ENCODE data around the gene PPT2. TPM values are rescaled to one million over a fixed set of nuclear protein-coding genes. Genes with fewer than 3 reads are reported as not detected.

Gene PPT2
- total and polyA plus RNA-seq, 2 experiments from 2014 or later, result 50.2 to 147 TPM

DNA sequence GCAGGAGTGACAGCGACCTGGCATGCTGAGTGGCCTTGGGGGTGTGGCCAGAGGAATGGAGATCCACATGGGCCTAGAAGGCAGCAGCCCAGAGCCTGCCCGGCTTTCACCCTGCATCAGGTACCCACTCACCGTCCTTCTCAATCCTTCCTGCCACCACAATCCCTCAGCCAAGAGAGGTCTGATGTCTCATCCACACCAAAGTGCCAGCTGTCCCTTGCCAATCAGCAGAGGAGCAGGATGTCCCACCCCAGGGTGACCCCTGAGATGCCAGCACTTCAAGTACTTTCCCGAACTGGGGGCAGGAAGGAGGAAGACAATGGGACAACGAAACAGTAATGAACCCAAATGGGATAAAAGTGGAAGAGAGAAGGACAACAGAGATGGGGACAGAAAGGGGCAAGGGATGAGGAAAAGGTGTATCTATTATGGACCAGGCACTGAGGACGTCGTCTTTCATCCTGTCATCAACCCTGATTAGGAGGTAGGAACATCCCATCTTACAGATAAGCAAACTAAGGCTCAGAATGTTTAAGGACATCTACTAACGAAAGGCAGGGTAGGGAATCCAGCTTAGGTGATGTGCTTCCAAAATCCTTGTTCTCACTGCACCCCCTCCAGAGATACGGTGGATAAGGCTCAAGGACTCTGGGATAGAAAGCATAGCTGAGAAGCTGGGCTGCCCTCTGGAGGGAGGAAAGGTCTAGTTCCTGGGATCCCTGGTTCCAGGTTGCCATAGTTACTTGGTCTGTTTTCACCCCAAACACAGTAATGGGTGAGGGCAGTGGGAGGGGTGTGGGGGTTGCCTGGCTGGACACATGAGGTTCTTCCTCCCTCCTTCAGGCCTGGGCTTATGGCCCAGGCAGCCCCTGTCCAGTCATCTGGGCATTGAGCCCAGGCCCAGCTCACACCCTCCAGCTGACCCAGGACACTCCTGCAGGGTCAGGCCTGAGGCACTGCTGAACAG is 40.3 kb upstream of the PPT2 start:
- H3K27me3 ChIP-seq, result no peaks in the 10 kb centered on the region
- no peak overlapping the region for H3K4me3 ChIP-seq
- DNase-seq (ENCODE audit: low read depth in 1 of 2, low spot score in 1 of 2), result peak in 1 of 2 donors; percentile 98
- peaks cover 24% of the 10 kb centered on the region for H3K36me3 ChIP-seq
- H3K27ac ChIP-seq, result no peak overlapping the region
- H3K9me3 ChIP-seq (ENCODE audit: low read depth), result no peaks in the 10 kb centered on the region
- no peaks in the 10 kb centered on the region for H3K4me1 ChIP-seq (ENCODE audit: low read depth)
- TF ChIP-seq, protein P1, sequence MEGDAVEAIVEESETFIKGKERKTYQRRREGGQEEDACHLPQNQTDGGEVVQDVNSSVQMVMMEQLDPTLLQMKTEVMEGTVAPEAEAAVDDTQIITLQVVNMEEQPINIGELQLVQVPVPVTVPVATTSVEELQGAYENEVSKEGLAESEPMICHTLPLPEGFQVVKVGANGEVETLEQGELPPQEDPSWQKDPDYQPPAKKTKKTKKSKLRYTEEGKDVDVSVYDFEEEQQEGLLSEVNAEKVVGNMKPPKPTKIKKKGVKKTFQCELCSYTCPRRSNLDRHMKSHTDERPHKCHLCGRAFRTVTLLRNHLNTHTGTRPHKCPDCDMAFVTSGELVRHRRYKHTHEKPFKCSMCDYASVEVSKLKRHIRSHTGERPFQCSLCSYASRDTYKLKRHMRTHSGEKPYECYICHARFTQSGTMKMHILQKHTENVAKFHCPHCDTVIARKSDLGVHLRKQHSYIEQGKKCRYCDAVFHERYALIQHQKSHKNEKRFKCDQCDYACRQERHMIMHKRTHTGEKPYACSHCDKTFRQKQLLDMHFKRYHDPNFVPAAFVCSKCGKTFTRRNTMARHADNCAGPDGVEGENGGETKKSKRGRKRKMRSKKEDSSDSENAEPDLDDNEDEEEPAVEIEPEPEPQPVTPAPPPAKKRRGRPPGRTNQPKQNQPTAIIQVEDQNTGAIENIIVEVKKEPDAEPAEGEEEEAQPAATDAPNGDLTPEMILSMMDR (IDR thresholded peaks at IDR 0.05; ENCODE audit: low read depth, low read length), result peak; percentile 69

DNA sequence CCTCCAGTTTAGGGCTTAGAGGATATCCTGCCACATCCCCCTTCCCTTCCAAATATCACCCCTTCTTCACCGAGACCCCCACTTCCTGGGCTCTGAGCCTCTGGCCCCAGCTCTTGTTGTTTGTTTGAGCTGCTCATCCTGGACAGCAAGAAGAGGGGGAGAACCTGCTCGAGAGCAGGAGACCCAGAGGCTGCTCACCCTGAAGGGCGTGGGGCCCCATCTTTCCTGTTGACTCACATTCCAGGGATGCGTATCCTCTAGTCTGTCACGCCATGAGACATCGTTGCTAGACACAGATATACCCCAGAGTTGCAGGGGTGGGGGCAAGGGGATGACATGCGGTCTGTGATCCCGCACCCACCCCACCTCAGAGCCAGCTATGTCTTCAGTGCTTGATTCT is 39.1 kb upstream of the PPT2 start:
- no peaks in the 10 kb centered on the region for H3K27me3 ChIP-seq
- no peak overlapping the region for H3K27ac ChIP-seq
- H3K36me3 ChIP-seq, result peaks cover 24% of the 10 kb centered on the region
- TF ChIP-seq, protein P1 (IDR thresholded peaks at IDR 0.05; ENCODE audit: low read depth, low read length), result no peak
- no peaks in the 10 kb centered on the region for H3K9me3 ChIP-seq (ENCODE audit: low read depth)
- H3K4me3 ChIP-seq, result no peak overlapping the region
- DNase-seq (ENCODE audit: low read depth in 1 of 2, low spot score in 1 of 2), result no peak
- H3K4me1 ChIP-seq (ENCODE audit: low read depth), result no peaks in the 10 kb centered on the region

DNA sequence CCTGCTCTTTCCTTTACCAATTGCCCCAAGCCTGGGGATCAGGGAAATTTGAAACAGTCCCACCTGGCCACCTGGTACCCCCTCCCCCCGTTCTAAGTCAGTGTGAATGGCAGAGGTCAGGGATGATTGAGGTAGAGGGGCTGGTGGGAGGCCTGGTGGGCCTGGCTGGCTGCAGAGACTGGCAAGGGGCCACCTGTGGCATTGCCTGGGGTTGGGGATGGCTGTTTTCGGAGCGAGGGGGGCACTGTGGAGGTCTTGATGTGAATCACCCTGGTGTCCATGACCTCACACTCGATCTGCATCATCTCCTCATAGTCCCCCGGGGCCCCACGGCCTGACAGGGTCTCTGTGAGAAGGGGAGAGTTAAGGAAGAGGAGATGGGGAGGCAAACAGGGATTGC is 38.3 kb upstream of the PPT2 start:
- Histone ChIP-seq H3K27me3 (no peaks in the 10 kb centered on the region), H3K4me3 (no peak overlapping the region), H3K27ac (no peak overlapping the region), H3K9me3 (ENCODE audit: low read depth) (no peaks in the 10 kb centered on the region), H3K36me3 (peaks cover 26% of the 10 kb centered on the region), H3K4me1 (ENCODE audit: low read depth) (no peaks in the 10 kb centered on the region)
- TF ChIP-seq, protein P1 (IDR thresholded peaks at IDR 0.05; ENCODE audit: low read depth, low read length), result no peak
- DNase-seq (ENCODE audit: low read depth in 1 of 2, low spot score in 1 of 2), result no peak

DNA sequence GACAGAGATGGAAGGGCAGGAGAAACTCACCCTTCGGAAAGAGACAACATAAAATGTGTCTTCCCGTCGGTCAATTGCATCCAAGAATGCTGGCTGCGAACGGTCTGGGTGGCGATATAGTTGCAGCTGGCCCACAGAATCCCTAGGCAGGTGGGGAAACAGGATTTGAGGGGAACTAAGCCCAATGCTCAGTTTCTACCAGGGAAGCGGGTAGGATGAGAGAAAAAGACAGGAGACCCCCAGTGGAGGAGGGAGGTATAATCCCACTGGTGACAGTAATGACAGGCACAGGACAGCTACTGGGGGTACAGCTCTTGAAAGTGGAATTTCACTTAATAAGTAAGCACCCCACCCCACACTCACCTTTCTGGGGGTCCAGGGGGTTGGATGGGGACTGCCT is 37.3 kb upstream of the PPT2 start:
- Histone ChIP-seq H3K36me3 (peaks cover 31% of the 10 kb centered on the region), H3K27me3 (no peaks in the 10 kb centered on the region), H3K27ac (no peak overlapping the region), H3K4me3 (no peak overlapping the region), H3K4me1 (ENCODE audit: low read depth) (no peaks in the 10 kb centered on the region), H3K9me3 (ENCODE audit: low read depth) (no peaks in the 10 kb centered on the region)
- TF ChIP-seq, protein P1 (IDR thresholded peaks at IDR 0.05; ENCODE audit: low read depth, low read length), result peak; percentile 44
- DNase-seq (ENCODE audit: low read depth in 1 of 2, low spot score in 1 of 2), result peak in 1 of 2 donors; percentile 23

DNA sequence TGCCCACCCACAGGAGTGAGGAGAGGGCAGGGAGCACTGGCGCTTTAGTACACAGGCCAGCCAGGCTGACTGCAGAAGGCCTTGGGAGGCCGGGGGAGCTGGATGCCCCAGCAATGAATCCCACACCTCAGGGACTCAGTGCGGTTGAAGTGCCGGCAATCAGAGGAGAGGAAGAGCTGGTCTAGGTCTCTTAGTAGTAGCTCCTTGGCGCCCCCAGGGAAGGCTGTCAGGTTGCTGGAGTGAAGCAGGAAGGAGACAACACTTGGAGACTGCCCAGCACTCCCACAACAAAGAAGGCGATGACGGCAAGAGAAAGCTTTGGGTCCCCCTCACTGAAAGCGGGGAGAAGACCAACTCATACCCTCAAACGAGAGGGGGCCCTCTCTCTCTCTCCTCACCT is 36.5 kb upstream of the PPT2 start:
- no peak for DNase-seq (ENCODE audit: low read depth in 1 of 2, low spot score in 1 of 2)

More for the DNA sequence above, 36.5 kb upstream of the PPT2 start:
- Histone ChIP-seq H3K9me3 (ENCODE audit: low read depth) (no peaks in the 10 kb centered on the region), H3K4me1 (ENCODE audit: low read depth) (no peaks in the 10 kb centered on the region), H3K27ac (no peak overlapping the region), H3K36me3 (peaks cover 31% of the 10 kb centered on the region), H3K27me3 (no peaks in the 10 kb centered on the region), H3K4me3 (no peak overlapping the region)
- TF ChIP-seq, protein P1 (IDR thresholded peaks at IDR 0.05; ENCODE audit: low read depth, low read length), result no peak

Measured in cardiac muscle cell (in vitro differentiated cells and primary cell).